NCI-H748 (cell line): ENCODE results near the gene PLEKHA6.
A peak's percentile ranks its signal among the peaks of the same experiment; 100 is the strongest.

ENCODE experiments used
- DNase-seq: peaks from one replicate; lab custom pipeline; 2025; ENCODE audit not compliant: unreplicated experiment; lab: John Stamatoyannopoulos, UW

The PLEKHA6 gene

GRCh38 chr1:204380293-204380831, 20.6 kb upstream of the PLEKHA6 start:
- no peak for DNase-seq

GRCh38 chr1:204377800-204378668, 18.3 kb upstream of the PLEKHA6 start:
- DNase-seq, result peak; percentile 80

- DNase-seq, result no peak
Measured at GRCh38 chr1:204376919-204377799, 17.4 kb upstream of the PLEKHA6 start.

GRCh38 chr1:204376465-204376864, 16.7 kb upstream of the PLEKHA6 start:
- DNase-seq, result no peak

GRCh38 chr1:204373911-204374310, 14.2 kb upstream of the PLEKHA6 start:
- no peak for DNase-seq

- DNase-seq, result no peak
Measured at GRCh38 chr1:204370176-204370575, 10.4 kb upstream of the PLEKHA6 start.

- no peak for DNase-seq
Measured at GRCh38 chr1:204368996-204369726, 9.4 kb upstream of the PLEKHA6 start.

GRCh38 chr1:204367956-204368355, 8.2 kb upstream of the PLEKHA6 start:
- no peak for DNase-seq

- no peak for DNase-seq
Measured at GRCh38 chr1:204367193-204367858, 7.6 kb upstream of the PLEKHA6 start.

- peak; percentile 14 for DNase-seq
Measured at GRCh38 chr1:204366759-204367158, 7.0 kb upstream of the PLEKHA6 start.

GRCh38 chr1:204363335-204364114, 3.8 kb upstream of the PLEKHA6 start:
- DNase-seq, result peak; percentile 60

GRCh38 chr1:204362984-204363334, 3.2 kb upstream of the PLEKHA6 start:
- no peak for DNase-seq

- DNase-seq, result no peak
Measured at GRCh38 chr1:204361781-204362180, 2.1 kb upstream of the PLEKHA6 start.

- no peak for DNase-seq
Measured at GRCh38 chr1:204361341-204361771, 1.6 kb upstream of the PLEKHA6 start.

GRCh38 chr1:204360314-204360713, 585 bp upstream of the PLEKHA6 start:
- no peak for DNase-seq

GRCh38 chr1:204359131-204359473, 627 bp downstream of the PLEKHA6 start:
- DNase-seq, result no peak

GRCh38 chr1:204358605-204359004, 1.1 kb downstream of the PLEKHA6 start:
- no peak for DNase-seq

GRCh38 chr1:204357551-204358490, 1.9 kb downstream of the PLEKHA6 start:
- DNase-seq, result no peak

- DNase-seq, result no peak
Measured at GRCh38 chr1:204356997-204357396, 2.7 kb downstream of the PLEKHA6 start.
